HEK293 (cell line): ENCODE data around the gene SPNS2.

Experiments
- CTCF ChIA-PET: fragments of 350-600 bp; formaldehyde crosslinking; extraction: SDS; loops from one replicate; lab custom pipeline; 2021; ENCODE audit warnings: antibody characterized with exemption; lab: Yijun Ruan, JAX
- POLR2A ChIA-PET: fragments of 300-600 bp; formaldehyde crosslinking; extraction: SDS; loops from one replicate; lab custom pipeline; 2020; ENCODE audit warnings: antibody characterized with exemption, inconsistent platforms; lab: Yijun Ruan, JAX
- H3K27ac ChIP-seq: fragments of 200-500 bp; sonication (Bioruptor generic); 2 replicates; pipeline ENCODE4 v1.5.1; 2014; ENCODE audit warnings: low read depth, low read length, control low read depth, inconsistent platforms; ENCODE audit errors: extremely low read depth
- H3K36me3 ChIP-seq, 2 experiments: fragments of 200-500 bp in 1 of 2; sonication (Bioruptor generic) in 1 of 2; 1 replicate in 1 of 2; 2 replicates in 1 of 2; pipeline ENCODE4 v1.5.1; 2014 to 2017; ENCODE audit warnings: inconsistent platforms in 2 of 2, low read length in 2 of 2; ENCODE audit not compliant: control insufficient read depth in 2 of 2, insufficient read depth in 1 of 2
- H3K4me1 ChIP-seq: fragments of 200-500 bp; sonication (Bioruptor generic); 2 replicates; pipeline ENCODE4 v1.5.1; 2014; ENCODE audit warnings: mild to moderate bottlenecking, low read length, inconsistent platforms; ENCODE audit not compliant: control insufficient read depth, insufficient read depth
- H3K4me3 ChIP-seq: 2 replicates; pipeline ENCODE4 v1.5.1; 2011; ENCODE audit warnings: low read depth, mild to moderate bottlenecking, control low read depth, low read length, moderate library complexity
- H3K9me3 ChIP-seq: fragments of 200-500 bp; sonication (Bioruptor generic); 2 replicates; pipeline ENCODE4 v1.5.1; 2014; ENCODE audit warnings: low read depth, low read length, inconsistent platforms; ENCODE audit not compliant: control insufficient read depth, insufficient read depth
- GLIS2 ChIP-seq: fragments of 450-650 bp; formaldehyde crosslinking; IDR thresholded peaks from 2 replicates; pipeline ENCODE4 v1.5.1; 2016; ENCODE audit warnings: missing biosample characterization, missing genetic modification characterization
- KLF16 ChIP-seq: fragments of 450-650 bp; formaldehyde crosslinking; IDR thresholded peaks from 2 replicates; pipeline ENCODE4 v1.5.1; 2017; ENCODE audit warnings: missing biosample characterization, missing genetic modification characterization
- KLF17 ChIP-seq: fragments of 450-650 bp; formaldehyde crosslinking; IDR thresholded peaks from 2 replicates; pipeline ENCODE4 v1.5.1; 2016; ENCODE audit warnings: missing biosample characterization, missing genetic modification characterization
- REST ChIP-seq: fragments of 450-650 bp; formaldehyde crosslinking; IDR thresholded peaks from 2 replicates; pipeline ENCODE4 v1.5.1; 2016; ENCODE audit warnings: missing biosample characterization, missing genetic modification characterization
- ZBTB17 ChIP-seq: fragments of 450-650 bp; formaldehyde crosslinking; IDR thresholded peaks from 2 replicates; pipeline ENCODE4 v1.5.1; 2016; ENCODE audit warnings: missing biosample characterization, missing genetic modification characterization
- ZBTB48 ChIP-seq: fragments of 450-650 bp; formaldehyde crosslinking; IDR thresholded peaks from 2 replicates; pipeline ENCODE4 v1.5.1; 2016; ENCODE audit warnings: missing biosample characterization, missing genetic modification characterization
- ZBTB6 ChIP-seq: fragments of 450-650 bp; formaldehyde crosslinking; IDR thresholded peaks from 2 replicates; pipeline ENCODE4 v1.5.1; 2017; ENCODE audit warnings: missing biosample characterization, missing genetic modification characterization
- ZEB2 ChIP-seq: fragments of 450-650 bp; formaldehyde crosslinking; IDR thresholded peaks from 2 replicates; pipeline ENCODE4 v1.5.1; 2016; ENCODE audit warnings: missing biosample characterization, missing genetic modification characterization
- ZIC2 ChIP-seq: fragments of 450-650 bp; formaldehyde crosslinking; IDR thresholded peaks from 2 replicates; pipeline ENCODE4 v1.5.1; 2016; ENCODE audit warnings: missing biosample characterization, missing genetic modification characterization
- ZNF223 ChIP-seq: fragments of 450-650 bp; formaldehyde crosslinking; IDR thresholded peaks from 2 replicates; pipeline ENCODE4 v1.5.1; 2016; ENCODE audit warnings: missing biosample characterization, missing genetic modification characterization
- ZNF423 ChIP-seq: fragments of 450-650 bp; formaldehyde crosslinking; IDR thresholded peaks from 2 replicates; pipeline ENCODE4 v1.5.1; 2016; ENCODE audit warnings: missing biosample characterization, missing genetic modification characterization
- ZNF501 ChIP-seq: fragments of 450-650 bp; formaldehyde crosslinking; IDR thresholded peaks from 2 replicates; pipeline ENCODE4 v1.5.1; 2016; ENCODE audit warnings: missing biosample characterization, missing genetic modification characterization
- ZNF600 ChIP-seq: fragments of 450-650 bp; formaldehyde crosslinking; IDR thresholded peaks from 2 replicates; pipeline ENCODE4 v1.5.1; 2016; ENCODE audit warnings: missing biosample characterization, missing genetic modification characterization

The SPNS2 gene

GRCh38 chr17:4533523-4534504, 35.1 kb downstream of the SPNS2 start (continued):
- TF ChIP-seq KLF17 (tag by site-specific recombination) (0 out of 2 replicates have a peak, but pooled peaks have one; percentile 11), ZNF600 (tag by site-specific recombination) (peak; percentile 93), ZNF223 (0 out of 2 replicates have a peak, but pooled peaks have one; percentile 67), ZBTB17 (tag by site-specific recombination) (peak; percentile 95)

- H3K27ac ChIP-seq, result no peak overlapping the region
- TF ChIP-seq ZBTB6 (tag by site-specific recombination) (no peak), ZBTB48 (tag by site-specific recombination) (peak; percentile 4; the same call in 1 of the 2 replicates), REST (no peak), KLF16 (tag by site-specific recombination) (0 out of 2 replicates have a peak, but pooled peaks have one; percentile 14), ZNF501 (tag by site-specific recombination) (no peak), ZNF423 (peak; percentile 11; the same call in 1 of the 2 replicates), GLIS2 (tag by site-specific recombination) (peak; percentile 13; the same call in 1 of the 2 replicates), ZIC2 (tag by site-specific recombination) (0 out of 2 replicates have a peak, but pooled peaks have one; percentile 49)
- TF ChIP-seq, all 188 proteins: peak for 5
These were observed 35.8 kb downstream of the SPNS2 start for GRCh38 chr17:4534515-4534914.

GRCh38 chr17:4534928-4535666, 36.4 kb downstream of the SPNS2 start:
- no peak overlapping the region for H3K27ac ChIP-seq

More at GRCh38 chr17:4534515-4534914, 35.8 kb downstream of the SPNS2 start:
- no peak overlapping the region for H3K4me3 ChIP-seq
- POLR2A ChIA-PET, result interaction anchor here (1.0 to 2.6 kb wide), 3 partner anchors 9 to 113 kb away, joined by 4 to 11 read pairs (median 5); partner anchors contain the start of gene MYBBP1A
- peaks cover 0 to 26% of the 10 kb centered on the region in 2 experiments; a peak in 1 of 3 replicates for H3K36me3 ChIP-seq
- no peaks in the 10 kb centered on the region for H3K4me1 ChIP-seq
- H3K9me3 ChIP-seq, result no peaks in the 10 kb centered on the region
- CTCF ChIA-PET, result no interaction called here

More at GRCh38 chr17:4534928-4535666, 36.4 kb downstream of the SPNS2 start:
- POLR2A ChIA-PET, result interaction anchor here (0.7 to 2.6 kb wide), 4 partner anchors 8 to 67 kb away, joined by 5 to 11 read pairs (median 7); partner anchors contain the start of gene MYBBP1A
- CTCF ChIA-PET, result interaction anchor here (0.6 kb wide), 1 partner anchor 18 kb away, joined by 3 read pairs; no protein-coding TSS in a partner anchor
- Histone ChIP-seq H3K4me1 (no peaks in the 10 kb centered on the region), H3K4me3 (no peak overlapping the region), H3K36me3 (peaks cover 0 to 32% of the 10 kb centered on the region in 2 experiments; a peak in 2 of 3 replicates), H3K9me3 (no peaks in the 10 kb centered on the region)
- TF ChIP-seq GLIS2 (tag by site-specific recombination) (peak; percentile 7), ZEB2 (no peak)
